ENCODE data around the gene ERBB2. TPM values are rescaled to one million over a fixed set of nuclear protein-coding genes. Genes with fewer than 3 reads are reported as not detected.

ERBB2 gene
- polyA plus RNA-seq, 3 donors, result 0.17 to 0.73 TPM; not detected in 1

DNA sequence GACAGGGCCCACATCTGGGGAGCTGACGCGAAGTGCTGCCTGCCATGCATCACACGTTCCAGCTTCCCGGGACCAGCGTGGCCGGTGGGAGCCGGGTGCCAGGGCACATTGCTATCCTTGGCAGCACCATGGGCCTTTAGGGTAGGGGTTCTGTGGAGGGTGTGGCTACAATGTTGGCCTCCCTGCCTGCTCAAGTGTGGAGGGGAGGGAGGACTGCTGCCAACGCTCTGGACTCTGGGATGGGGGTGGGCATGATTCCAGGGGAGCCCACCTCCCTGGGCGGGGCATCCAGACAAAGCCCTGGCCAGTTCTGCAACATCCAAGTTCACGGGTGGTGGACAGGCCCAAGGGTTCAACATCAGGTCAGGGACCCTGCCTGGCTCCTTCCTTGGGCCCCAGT, 51.8 kb downstream of the ERBB2 start:
- Mint-ChIP-seq H3K9me3 (peaks cover 0 to 3% (median 0%) of the 10 kb centered on the region in 7 donors), H3K36me3 (no peaks in the 10 kb centered on the region), H3K4me3 (no peak overlapping the region), H3K27me3 (ENCODE audit: low read depth in 3 of 3) (peaks cover 6 to 26% (median 16%) of the 10 kb centered on the region in 3 donors), H3K4me1 (peaks cover 24% of the 10 kb centered on the region), H3K27ac (peak overlapping the region in 1 of 7 donors; percentile 15)
- H3K9ac ChIP-seq (ENCODE audit: insufficient read depth, low read length, poor library complexity, severe bottlenecking), result no peak overlapping the region
- H3K79me2 ChIP-seq (ENCODE audit: insufficient read depth, low read length), result no peaks in the 10 kb centered on the region
- H3K4me3 ChIP-seq (replicated peaks in 1 of 3; ENCODE audit: low read depth in 2 of 3, low read length in 3 of 3), result no peak overlapping the region
- 96% methylated on average over 8 of the region's 10 CpGs for WGBS (ENCODE audit: insufficient coverage)
- peaks cover 26 to 31% of the 10 kb centered on the region in 2 donors for H3K4me1 ChIP-seq (ENCODE audit: control insufficient read depth in 1 of 2, insufficient read depth in 2 of 2, low read length in 2 of 2)
- intact Hi-C loops (cut with micrococcal nuclease), result loop anchor here (5.0 to 10.0 kb wide), 5 partner anchors 114 to 224 kb away; partner anchors contain the start of gene STARD3 (in 1 of the 2)
- H4K20me1 ChIP-seq (ENCODE audit: insufficient read depth, low read length), result no peaks in the 10 kb centered on the region
- no peak overlapping the region for H2AFZ ChIP-seq (ENCODE audit: insufficient read depth, low read depth, low read length, poor library complexity, severe bottlenecking)
- no peak overlapping the region for H3K27ac ChIP-seq (ENCODE audit: low read depth in 1 of 2, low read length in 2 of 2)
- H3K4me2 ChIP-seq (replicated peaks; ENCODE audit: extremely low read depth, low read length, poor library complexity, severe bottlenecking), result no peak overlapping the region
- H3K36me3 ChIP-seq (replicated peaks in 1 of 2; ENCODE audit: control insufficient read depth in 1 of 2, insufficient read depth in 2 of 2, low read length in 2 of 2), result no peaks in the 10 kb centered on the region
- H3K9me3 ChIP-seq (replicated peaks in 1 of 2; ENCODE audit: control insufficient read depth in 1 of 2, insufficient read depth in 1 of 2, low read length in 2 of 2), result no peaks in the 10 kb centered on the region
- TF ChIP-seq, protein P1, sequence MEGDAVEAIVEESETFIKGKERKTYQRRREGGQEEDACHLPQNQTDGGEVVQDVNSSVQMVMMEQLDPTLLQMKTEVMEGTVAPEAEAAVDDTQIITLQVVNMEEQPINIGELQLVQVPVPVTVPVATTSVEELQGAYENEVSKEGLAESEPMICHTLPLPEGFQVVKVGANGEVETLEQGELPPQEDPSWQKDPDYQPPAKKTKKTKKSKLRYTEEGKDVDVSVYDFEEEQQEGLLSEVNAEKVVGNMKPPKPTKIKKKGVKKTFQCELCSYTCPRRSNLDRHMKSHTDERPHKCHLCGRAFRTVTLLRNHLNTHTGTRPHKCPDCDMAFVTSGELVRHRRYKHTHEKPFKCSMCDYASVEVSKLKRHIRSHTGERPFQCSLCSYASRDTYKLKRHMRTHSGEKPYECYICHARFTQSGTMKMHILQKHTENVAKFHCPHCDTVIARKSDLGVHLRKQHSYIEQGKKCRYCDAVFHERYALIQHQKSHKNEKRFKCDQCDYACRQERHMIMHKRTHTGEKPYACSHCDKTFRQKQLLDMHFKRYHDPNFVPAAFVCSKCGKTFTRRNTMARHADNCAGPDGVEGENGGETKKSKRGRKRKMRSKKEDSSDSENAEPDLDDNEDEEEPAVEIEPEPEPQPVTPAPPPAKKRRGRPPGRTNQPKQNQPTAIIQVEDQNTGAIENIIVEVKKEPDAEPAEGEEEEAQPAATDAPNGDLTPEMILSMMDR (IDR thresholded peaks at IDR 0.05), result no peak
- DNase-seq, result no peak
- H3K27me3 ChIP-seq (ENCODE audit: control insufficient read depth in 2 of 2, insufficient read depth in 2 of 2, low read length in 2 of 2), result no peaks in the 10 kb centered on the region

DNA sequence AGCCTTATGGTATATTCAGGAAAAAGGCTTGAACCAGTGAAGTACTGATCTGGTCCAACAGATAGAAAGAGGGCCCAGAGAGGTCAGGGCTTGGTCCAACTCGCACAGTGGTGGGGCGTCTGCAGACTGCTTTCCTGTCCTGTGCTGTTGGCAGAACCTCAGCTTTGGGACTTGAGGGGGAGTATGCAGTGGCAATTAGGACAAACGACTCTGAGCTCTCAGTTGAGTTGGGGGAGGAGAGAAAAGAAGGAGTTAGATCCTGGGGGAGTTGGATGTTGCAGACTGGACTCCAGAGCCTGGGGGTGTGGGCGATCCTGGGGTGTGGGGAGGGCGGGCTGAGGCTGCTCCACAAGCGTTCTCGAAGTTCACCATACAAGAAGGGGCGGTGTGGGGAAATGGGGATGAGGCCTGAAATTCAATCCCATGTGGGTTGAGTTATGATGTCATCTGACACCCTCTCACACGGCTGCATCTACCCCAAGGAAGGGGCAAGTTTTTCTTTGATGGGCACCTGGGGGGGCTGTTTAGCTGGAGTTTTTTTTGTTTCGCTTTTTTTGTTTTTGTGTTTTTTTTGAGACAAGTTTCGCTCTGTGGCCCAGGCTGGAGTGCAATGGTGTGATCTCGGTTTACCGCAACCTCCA, 52.5 kb downstream of the ERBB2 start:
- Histone ChIP-seq H3K4me3 (replicated peaks in 1 of 3; ENCODE audit: low read depth in 2 of 3, low read length in 3 of 3) (no peak overlapping the region), H3K4me1 (ENCODE audit: control insufficient read depth in 1 of 2, insufficient read depth in 2 of 2, low read length in 2 of 2) (peaks cover 27 to 31% of the 10 kb centered on the region in 2 donors), H3K9ac (ENCODE audit: insufficient read depth, low read length, poor library complexity, severe bottlenecking) (no peak overlapping the region), H3K79me2 (ENCODE audit: insufficient read depth, low read length) (no peaks in the 10 kb centered on the region), H3K4me2 (replicated peaks; ENCODE audit: extremely low read depth, low read length, poor library complexity, severe bottlenecking) (no peak overlapping the region), H3K27me3 (ENCODE audit: control insufficient read depth in 2 of 2, insufficient read depth in 2 of 2, low read length in 2 of 2) (no peaks in the 10 kb centered on the region), H2AFZ (ENCODE audit: insufficient read depth, low read depth, low read length, poor library complexity, severe bottlenecking) (no peak overlapping the region), H3K27ac (ENCODE audit: low read depth in 1 of 2, low read length in 2 of 2) (no peak overlapping the region), H4K20me1 (ENCODE audit: insufficient read depth, low read length) (no peaks in the 10 kb centered on the region), H3K36me3 (replicated peaks in 1 of 2; ENCODE audit: control insufficient read depth in 1 of 2, insufficient read depth in 2 of 2, low read length in 2 of 2) (no peaks in the 10 kb centered on the region), H3K9me3 (replicated peaks in 1 of 2; ENCODE audit: control insufficient read depth in 1 of 2, insufficient read depth in 1 of 2, low read length in 2 of 2) (no peaks in the 10 kb centered on the region)
- no peak for DNase-seq
- H3K9me3 Mint-ChIP-seq, result peaks cover 0 to 3% (median 0%) of the 10 kb centered on the region in 7 donors
- intact Hi-C loops (cut with micrococcal nuclease), result loop anchor here (5.0 to 10.0 kb wide), 5 partner anchors 115 to 225 kb away; partner anchors contain the start of gene STARD3 (in 1 of the 2)
- H3K36me3 Mint-ChIP-seq, result no peaks in the 10 kb centered on the region
- TF ChIP-seq, protein P1 (IDR thresholded peaks at IDR 0.05), result no peak
- H3K27ac Mint-ChIP-seq, result peak overlapping the region in 3 of 7 donors; percentile 3 to 32 (median 12)
- H3K4me3 Mint-ChIP-seq, result no peak overlapping the region
- WGBS (ENCODE audit: insufficient coverage), result 94% methylated on average over 2 of the region's 13 CpGs
- peaks cover 8 to 24% (median 14%) of the 10 kb centered on the region in 3 donors for H3K27me3 Mint-ChIP-seq (ENCODE audit: low read depth in 3 of 3)
- H3K4me1 Mint-ChIP-seq, result peaks cover 27% of the 10 kb centered on the region

Data from CD14-positive monocyte (primary cell).